ENCODE results near the gene PSMD8. TPM values are rescaled to one million over a fixed set of nuclear protein-coding genes. Genes with fewer than 3 reads are reported as not detected.
A peak's percentile ranks its signal among the peaks of the same experiment; 100 is the strongest.

The PSMD8 gene
- total RNA-seq, 1 experiment from 2014 or later: 658 TPM

GRCh38 chr19:38381138-38381537, 6.8 kb downstream of the PSMD8 start:
- no peaks in the 10 kb centered on the region for H3K9me3 ChIP-seq
- no peak overlapping the region for H3K4me3 ChIP-seq
- H3K36me3 ChIP-seq: peaks cover 86% of the 10 kb centered on the region
- no peaks in the 10 kb centered on the region for H3K27me3 ChIP-seq
- no peak for DNase-seq

- DNase-seq: no peak
- H3K27me3 ChIP-seq: no peaks in the 10 kb centered on the region
- peaks cover 65% of the 10 kb centered on the region for H3K36me3 ChIP-seq
- no peaks in the 10 kb centered on the region for H3K9me3 ChIP-seq
- H3K4me3 ChIP-seq: no peak overlapping the region
These were observed 8.8 kb downstream of the PSMD8 start for GRCh38 chr19:38383184-38383583.

- H3K36me3 ChIP-seq: peaks cover 62% of the 10 kb centered on the region
- DNase-seq: no peak
These were observed 9.4 kb downstream of the PSMD8 start for GRCh38 chr19:38383743-38384142.

GRCh38 chr19:38384209-38385027, 10.0 kb downstream of the PSMD8 start:
- no peak overlapping the region for H3K4me3 ChIP-seq
- H3K27me3 ChIP-seq: no peaks in the 10 kb centered on the region
- peaks cover 55% of the 10 kb centered on the region for H3K36me3 ChIP-seq
- no peaks in the 10 kb centered on the region for H3K9me3 ChIP-seq
- DNase-seq: no peak

More at GRCh38 chr19:38383743-38384142, 9.4 kb downstream of the PSMD8 start:
- H3K9me3 ChIP-seq: no peaks in the 10 kb centered on the region
- no peak overlapping the region for H3K4me3 ChIP-seq
- no peaks in the 10 kb centered on the region for H3K27me3 ChIP-seq

DNA sequence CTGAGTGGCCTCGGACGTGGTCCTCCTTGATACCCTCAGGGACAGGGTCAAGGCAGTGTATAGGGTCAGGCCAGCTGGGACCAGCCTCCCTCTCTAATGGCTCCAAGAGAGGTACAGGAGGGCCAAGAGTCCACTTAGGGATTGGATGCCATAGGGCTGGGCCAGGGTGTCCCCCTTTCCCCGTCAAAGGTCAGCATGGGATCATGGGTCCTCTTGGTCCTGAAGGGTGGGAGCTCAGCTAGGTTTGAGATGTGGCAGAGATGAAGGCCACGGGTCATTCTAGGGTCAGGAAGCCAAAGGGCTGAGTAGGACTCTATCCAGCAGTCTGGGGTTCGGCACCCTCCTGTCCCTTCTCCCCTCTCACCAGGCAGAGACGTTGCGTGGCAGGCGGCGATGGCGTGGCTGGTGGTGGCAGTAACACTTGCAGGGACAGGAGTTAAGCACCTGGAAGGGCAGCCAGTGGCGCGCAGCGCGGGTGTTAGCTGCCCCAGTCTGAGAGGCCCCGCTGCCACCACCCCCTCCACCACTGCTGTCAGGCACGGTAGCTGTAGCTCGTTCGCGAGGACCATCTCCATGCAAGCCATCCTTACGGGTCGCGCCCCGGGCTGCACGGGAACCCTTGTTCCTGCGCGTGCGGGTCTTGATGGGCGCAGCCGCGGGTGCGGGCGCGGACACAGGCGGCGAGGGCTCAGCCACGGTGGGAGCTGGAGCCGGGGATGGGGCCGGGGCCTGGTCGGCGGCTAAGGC, 10.9 kb downstream of the PSMD8 start:
- Histone ChIP-seq H3K36me3 (peaks cover 47% of the 10 kb centered on the region), H3K4me3 (no peak overlapping the region)
- DNase-seq: no peak

DNA sequence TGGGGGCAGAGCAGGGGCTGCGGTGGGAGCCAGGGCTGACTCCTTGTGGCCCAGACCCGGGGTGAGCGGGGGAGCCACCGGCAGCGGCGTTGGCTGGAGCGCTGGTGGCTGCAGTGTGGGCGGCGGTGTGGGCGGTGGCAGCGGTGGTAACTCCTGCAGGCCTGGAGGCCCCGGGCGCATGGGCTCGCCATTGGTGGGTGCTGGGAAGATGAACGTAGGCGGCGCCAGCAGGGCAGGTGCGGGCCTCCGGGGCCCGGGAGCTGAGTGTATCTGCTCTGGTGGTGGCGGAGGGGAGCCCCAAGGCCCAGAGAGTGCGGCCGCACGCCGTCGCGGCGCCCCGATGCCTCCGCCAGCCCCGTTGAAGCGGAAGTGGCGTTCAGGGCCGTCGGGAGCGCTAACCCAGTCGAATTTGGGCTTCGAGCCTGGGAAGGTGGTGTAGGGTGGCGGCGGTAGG, 11.5 kb downstream of the PSMD8 start:
- H3K9me3 ChIP-seq: no peaks in the 10 kb centered on the region
- no peak for DNase-seq
- no peaks in the 10 kb centered on the region for H3K27me3 ChIP-seq
- H3K4me3 ChIP-seq: no peak overlapping the region
- H3K36me3 ChIP-seq: peaks cover 41% of the 10 kb centered on the region

More for the DNA sequence above, 10.9 kb downstream of the PSMD8 start:
- no peaks in the 10 kb centered on the region for H3K27me3 ChIP-seq
- H3K9me3 ChIP-seq: no peaks in the 10 kb centered on the region

DNA sequence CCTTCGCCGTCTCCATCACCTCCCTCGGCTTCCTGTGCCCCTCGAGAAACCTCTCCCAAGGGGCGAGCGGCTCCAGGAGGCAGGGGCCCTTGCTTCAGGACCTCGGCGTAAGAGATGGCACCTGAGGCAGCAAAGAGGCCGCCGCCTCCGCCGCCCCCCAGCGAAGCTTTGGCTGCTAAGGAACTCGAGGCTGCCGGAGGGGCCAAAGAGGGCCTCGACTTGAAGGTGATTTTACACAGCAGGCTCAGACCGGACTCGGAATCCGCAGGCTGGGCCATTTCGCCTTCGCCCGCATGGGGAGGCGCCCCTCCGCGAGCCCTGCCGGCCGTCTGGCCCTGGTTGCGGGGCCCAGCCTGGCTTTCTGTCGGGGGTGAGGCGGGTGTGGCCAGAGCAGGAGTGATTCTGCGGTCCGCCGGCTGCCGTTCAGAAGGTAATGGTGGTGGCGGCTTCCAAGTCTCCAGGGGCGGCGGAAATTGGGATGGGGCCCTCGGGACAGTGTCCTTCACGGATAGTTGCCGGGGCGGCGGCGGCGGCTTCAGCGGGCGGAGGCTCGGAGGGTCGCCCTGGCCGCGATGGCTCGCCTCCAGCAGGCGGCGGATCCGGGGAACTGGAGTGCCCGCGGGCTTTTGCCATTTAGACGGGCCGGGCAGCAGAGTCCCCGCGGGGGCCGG, 12.1 kb downstream of the PSMD8 start:
- Histone ChIP-seq H3K4me3 (no peak overlapping the region), H3K36me3 (peaks cover 35% of the 10 kb centered on the region), H3K9me3 (no peaks in the 10 kb centered on the region), H3K27me3 (no peaks in the 10 kb centered on the region)
- no peak for DNase-seq

- no peak for DNase-seq
These were observed 12.7 kb downstream of the PSMD8 start for GRCh38 chr19:38386971-38387549.

DNA sequence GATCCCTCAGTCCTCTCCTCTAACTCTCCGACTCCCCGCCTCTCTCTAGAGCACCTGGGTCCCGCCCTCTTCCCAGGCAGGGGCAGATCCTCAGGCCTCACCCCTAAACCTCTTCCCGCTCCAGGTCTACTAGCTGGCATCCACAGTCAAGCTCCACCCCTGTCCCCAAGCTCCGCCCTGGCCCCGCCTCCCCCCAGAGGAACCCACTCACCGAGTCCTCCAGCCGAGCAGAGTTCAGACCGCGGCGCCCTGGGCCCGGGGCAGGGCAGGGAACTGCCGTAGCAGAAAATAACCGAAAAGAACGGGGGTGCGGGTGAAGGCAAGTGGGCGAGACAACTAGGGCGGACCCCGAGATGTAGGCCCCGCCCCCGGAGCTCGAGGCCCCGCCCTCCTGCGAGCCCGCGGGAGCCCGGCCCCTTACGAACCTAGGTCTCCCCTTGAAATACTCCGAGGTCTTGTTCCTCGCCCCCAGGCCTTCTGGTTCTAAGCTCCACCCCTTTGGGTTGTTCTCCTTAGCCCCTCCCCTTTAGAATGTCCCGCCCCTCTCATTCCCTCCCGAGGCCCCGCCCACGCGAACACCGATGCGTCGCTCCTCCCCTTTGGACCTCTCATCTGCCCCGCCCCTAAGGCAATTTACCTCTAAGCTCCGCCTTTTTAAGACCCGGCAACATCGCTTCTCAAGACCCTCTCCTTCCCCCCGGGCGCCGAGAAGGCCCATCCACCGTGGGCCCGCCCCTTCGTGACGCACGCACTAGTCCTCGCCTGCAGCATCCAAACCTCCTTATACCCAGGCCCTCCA, 13.4 kb downstream of the PSMD8 start, which contains the start of gene GGN:
Gene GGN (minus strand): TSS at position 485 of the 799 bp plus-strand sequence. CDS start 773 bp downstream, outside the sequence.
- H3K27me3 ChIP-seq: no peaks in the 10 kb centered on the region
- H3K9me3 ChIP-seq: no peaks in the 10 kb centered on the region
- H3K4me3 ChIP-seq: peak within 1 kb of the TSS; percentile 63
- peaks cover 24% of the 10 kb centered on the region for H3K36me3 ChIP-seq
- DNase-seq: peak; percentile 88

More at GRCh38 chr19:38386971-38387549, 12.7 kb downstream of the PSMD8 start:
- Histone ChIP-seq H3K9me3 (no peaks in the 10 kb centered on the region), H3K27me3 (no peaks in the 10 kb centered on the region), H3K4me3 (peak overlapping the region; percentile 63), H3K36me3 (peaks cover 29% of the 10 kb centered on the region)

GRCh38 chr19:38388349-38389100, 14.2 kb downstream of the PSMD8 start, which contains the start of gene SPRED3:
SPRED3 (plus strand) TSS chr19:38388697; CDS start chr19:38390303, 1,606 bp downstream.
- peak; percentile 57 for DNase-seq
- Histone ChIP-seq H3K9me3 (no peaks in the 10 kb centered on the region), H3K4me3 (peak within 1 kb of the TSS; percentile 63), H3K36me3 (peaks cover 17% of the 10 kb centered on the region), H3K27me3 (no peaks in the 10 kb centered on the region)

- peaks cover 13% of the 10 kb centered on the region for H3K36me3 ChIP-seq
- DNase-seq: peak; percentile 76
- no peaks in the 10 kb centered on the region for H3K9me3 ChIP-seq
- no peaks in the 10 kb centered on the region for H3K27me3 ChIP-seq
- peak overlapping the region; percentile 63 for H3K4me3 ChIP-seq
These were observed 14.9 kb downstream of the PSMD8 start for GRCh38 chr19:38389101-38389925.

GRCh38 chr19:38389957-38390924, 15.9 kb downstream of the PSMD8 start:
- Histone ChIP-seq H3K36me3 (peaks cover 13% of the 10 kb centered on the region), H3K9me3 (no peaks in the 10 kb centered on the region), H3K4me3 (no peak overlapping the region), H3K27me3 (no peaks in the 10 kb centered on the region)
- DNase-seq: no peak

DNA sequence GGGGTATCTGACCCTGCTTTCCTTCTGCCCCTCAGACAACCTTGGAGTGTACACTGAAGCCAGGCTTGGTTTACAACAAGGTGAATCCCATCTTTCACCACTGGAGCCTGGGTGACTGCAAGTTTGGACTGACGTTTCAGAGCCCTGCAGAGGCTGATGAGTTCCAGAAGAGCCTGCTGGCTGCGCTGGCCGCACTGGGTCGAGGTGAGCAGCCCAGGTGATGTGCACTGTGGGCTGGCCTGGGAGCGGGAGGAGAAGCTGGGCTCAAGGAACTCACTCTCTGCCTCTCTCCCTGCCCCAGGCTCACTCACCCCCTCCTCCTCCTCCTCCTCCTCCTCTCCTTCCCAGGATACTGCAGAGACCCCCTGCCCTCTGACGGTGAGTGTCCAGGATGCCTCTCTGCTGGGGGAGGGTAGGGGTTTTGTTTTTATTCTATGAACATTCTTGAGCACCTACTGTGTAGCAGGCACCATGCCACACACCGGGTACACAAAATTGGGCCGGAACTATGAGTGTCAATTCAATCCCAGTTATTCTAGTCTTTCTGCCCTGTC, 17.6 kb downstream of the PSMD8 start:
- Histone ChIP-seq H3K9me3 (no peaks in the 10 kb centered on the region), H3K27me3 (no peaks in the 10 kb centered on the region), H3K4me3 (no peak overlapping the region), H3K36me3 (peaks cover 10% of the 10 kb centered on the region)
- no peak for DNase-seq

Data from MG63 (cell line).